ENCODE measurements around the gene ADM2. TPM values are rescaled to one million over a fixed set of nuclear protein-coding genes. Genes with fewer than 3 reads are reported as not detected.

Gene ADM2
- total RNA-seq, 4 donors from 2014 or later, result under 0.01 to 1.9 (median 0.89) TPM

- Histone ChIP-seq H3K4me1 (peaks cover 13 to 33% (median 14%) of the 10 kb centered on the region in 3 donors), H3K4me3 (no peak overlapping the region), H3K36me3 (peaks cover 79 to 100% (median 90%) of the 10 kb centered on the region in 3 donors), H3K9me3 (no peaks in the 10 kb centered on the region), H3K27ac (peak overlapping the region; percentile 52 to 81 (median 74)), H3K27me3 (no peaks in the 10 kb centered on the region)
- intact Hi-C loops (cut with DNase I), result no loop called here
- 37 to 76% methylated on average over 12 to 15 of the region's 17 CpGs for WGBS, 2 donors
- DNase-seq, result no peak
- no peak for TF ChIP-seq POLR2A (IDR thresholded peaks at IDR 0.05)
- no peak for TF ChIP-seq CTCF (IDR thresholded peaks at IDR 0.05)
Observed at GRCh38 chr22:50460938-50461337, 20.4 kb upstream of the ADM2 start.

- WGBS, 2 donors, result 77 to 100% methylated on average over 3 of the region's 26 CpGs
- intact Hi-C loops (cut with DNase I), result no loop called here
- Histone ChIP-seq H3K36me3 (peaks cover 79 to 100% (median 90%) of the 10 kb centered on the region in 3 donors), H3K27ac (peak overlapping the region in 3 of 4 donors; percentile 73 to 81 (median 74)), H3K4me3 (no peak overlapping the region), H3K27me3 (no peaks in the 10 kb centered on the region), H3K9me3 (no peaks in the 10 kb centered on the region), H3K4me1 (peaks cover 13 to 33% (median 14%) of the 10 kb centered on the region in 3 donors)
- TF ChIP-seq CTCF (IDR thresholded peaks at IDR 0.05), result no peak
- TF ChIP-seq POLR2A (IDR thresholded peaks at IDR 0.05), result no peak
- no peak for DNase-seq
Observed at GRCh38 chr22:50461536-50461935, 19.8 kb upstream of the ADM2 start.

GRCh38 chr22:50461979-50462540 lies 19.3 kb upstream of the ADM2 start:
- H3K9me3 ChIP-seq, result no peaks in the 10 kb centered on the region
- intact Hi-C loops (cut with DNase I), result no loop called here
- no peak for DNase-seq
- H3K36me3 ChIP-seq, result peaks cover 82 to 100% (median 91%) of the 10 kb centered on the region in 3 donors
- H3K27me3 ChIP-seq, result no peaks in the 10 kb centered on the region
- no peak overlapping the region for H3K4me3 ChIP-seq
- peaks cover 13 to 33% (median 14%) of the 10 kb centered on the region in 3 donors for H3K4me1 ChIP-seq
- peak overlapping the region in 2 of 4 donors; percentile 73 to 81 for H3K27ac ChIP-seq
- 89 to 96% methylated on average over 6 to 11 of the region's 30 CpGs for WGBS, 2 donors
- no peak for TF ChIP-seq CTCF (IDR thresholded peaks at IDR 0.05)

- H3K4me1 ChIP-seq, result peaks cover 13 to 38% (median 14%) of the 10 kb centered on the region in 3 donors
- no peaks in the 10 kb centered on the region for H3K9me3 ChIP-seq
- intact Hi-C loops (cut with DNase I), result no loop called here
- no peak for TF ChIP-seq CTCF (IDR thresholded peaks at IDR 0.05)
- no peak for TF ChIP-seq POLR2A (IDR thresholded peaks at IDR 0.05)
- H3K27ac ChIP-seq, result no peak overlapping the region
- no peaks in the 10 kb centered on the region for H3K27me3 ChIP-seq
- DNase-seq, result no peak
- H3K36me3 ChIP-seq, result peaks cover 86 to 100% (median 95%) of the 10 kb centered on the region in 3 donors
- H3K4me3 ChIP-seq, result no peak overlapping the region
- WGBS, 2 donors, result 86 to 88% methylated on average over 12 to 22 of the region's 28 CpGs
Observed at GRCh38 chr22:50463188-50463900, 18.0 kb upstream of the ADM2 start.

GRCh38 chr22:50464451-50464850 lies 16.9 kb upstream of the ADM2 start:
- no peak for TF ChIP-seq POLR2A (IDR thresholded peaks at IDR 0.05)
- no peak for TF ChIP-seq CTCF (IDR thresholded peaks at IDR 0.05)
- Histone ChIP-seq H3K27me3 (no peaks in the 10 kb centered on the region), H3K27ac (no peak overlapping the region), H3K4me3 (no peak overlapping the region), H3K9me3 (no peaks in the 10 kb centered on the region), H3K36me3 (peaks cover 75 to 92% (median 84%) of the 10 kb centered on the region in 3 donors), H3K4me1 (peaks cover 16 to 47% (median 19%) of the 10 kb centered on the region in 3 donors)
- intact Hi-C loops (cut with DNase I), result no loop called here
- no peak for DNase-seq
- WGBS, 2 donors, result 85 to 87% methylated on average over 3 to 11 of the region's 24 CpGs
